T follicular helper cell (primary cell): ENCODE measurements around the gene SLC2A9.

Experiments
- DNase-seq: peaks from one replicate; pipeline ENCODE4 v3.0.0-alpha.2; 2020; ENCODE audit warnings: low read depth
- total RNA-seq, 2 experiments: gene quantifications; one replicate each; lab custom pipeline; 2026; lab: John Stamatoyannopoulos, UW

SLC2A9 gene
- 2.5 to 2.6 reads per million in 2 experiments for total RNA-seq

- DNase-seq = no peak
Observed at GRCh38 chr4:10020871-10021652, at the start of gene SLC2A9. SLC2A9 (minus strand) TSS chr4:10021497; CDS start chr4:10021429, 68 bp downstream.

- no peak for DNase-seq
Observed at GRCh38 chr4:10069075-10069642, 47.9 kb upstream of the SLC2A9 start.

GRCh38 chr4:10066670-10067651, 45.7 kb upstream of the SLC2A9 start:
- DNase-seq = no peak

- DNase-seq = no peak
Observed at GRCh38 chr4:10066206-10066605, 44.9 kb upstream of the SLC2A9 start.

DNA sequence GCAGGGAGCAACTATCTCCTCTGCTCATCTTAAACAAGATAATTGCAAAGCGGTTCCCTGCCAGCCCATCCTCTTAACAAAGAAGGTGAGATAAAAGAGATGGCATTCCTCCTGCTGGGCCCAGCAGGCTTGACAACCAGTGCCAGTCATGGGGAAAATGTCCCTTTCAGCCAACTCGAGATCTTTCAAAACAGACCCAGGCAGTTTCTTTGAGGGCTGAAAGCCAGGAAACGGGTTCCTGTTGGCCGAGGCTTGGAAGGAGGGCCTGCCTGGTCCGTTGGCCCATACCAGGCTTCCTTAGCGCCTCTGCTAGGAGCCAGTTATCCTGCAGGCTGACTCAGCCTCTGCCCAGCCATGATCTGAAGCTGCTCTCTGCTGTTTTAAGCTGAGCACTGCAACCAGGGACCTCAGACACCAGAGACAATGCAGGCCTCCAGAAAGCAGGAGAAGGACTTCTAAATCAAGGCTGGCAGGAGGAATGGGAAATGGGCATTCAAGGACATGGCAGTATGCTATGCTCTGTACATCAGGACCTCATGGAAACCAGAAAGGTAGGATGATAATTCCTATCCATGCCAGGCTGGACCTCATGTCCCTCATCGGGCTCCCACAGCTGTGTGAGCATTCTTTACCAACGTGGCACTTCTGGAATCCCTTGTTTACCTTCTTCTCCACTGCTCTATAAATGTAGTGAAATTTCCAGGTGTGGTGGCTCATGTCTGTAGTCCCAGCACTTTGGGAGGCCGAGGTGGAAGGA, 42.4 kb upstream of the SLC2A9 start:
- no peak for DNase-seq

- DNase-seq = no peak
Observed at GRCh38 chr4:10061650-10062415, 40.5 kb upstream of the SLC2A9 start.

DNA sequence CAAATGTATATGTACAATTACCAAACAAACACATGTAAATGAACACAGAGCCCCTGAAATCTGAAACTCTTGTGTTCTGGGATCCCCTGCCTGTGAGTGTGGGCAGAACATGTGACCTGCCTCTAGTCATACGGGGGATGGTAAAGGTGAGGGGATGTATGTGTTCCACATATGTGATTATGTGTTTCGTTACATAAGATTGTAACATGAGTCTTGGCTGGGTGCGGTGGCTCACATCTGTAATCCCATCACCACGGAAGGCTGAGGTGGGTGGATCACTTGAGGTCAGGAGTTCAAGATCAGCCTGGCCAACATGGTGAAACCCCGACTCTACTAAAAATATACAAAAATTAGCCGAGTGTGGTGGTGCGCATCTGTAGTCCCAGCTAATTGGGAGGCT, 37.1 kb upstream of the SLC2A9 start:
- no peak for DNase-seq

DNA sequence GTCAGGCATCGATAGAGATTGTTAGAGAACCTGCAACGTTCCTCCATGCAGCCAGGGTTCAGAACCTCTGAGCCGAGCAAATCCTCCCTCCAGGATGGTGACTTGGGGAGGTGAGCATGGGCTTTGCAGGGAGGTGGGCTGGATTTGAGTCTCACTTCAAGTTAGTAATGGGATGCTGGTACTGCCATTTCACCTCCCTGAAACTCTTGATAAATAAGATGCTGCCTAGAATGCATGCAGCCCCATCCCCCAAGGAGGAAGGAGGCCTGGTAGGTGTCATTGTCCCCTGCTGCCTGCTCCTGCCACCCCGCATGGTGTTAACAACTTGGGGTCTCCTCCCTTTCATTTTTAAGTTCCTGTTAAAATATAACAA, 35.7 kb upstream of the SLC2A9 start:
- DNase-seq = no peak

DNA sequence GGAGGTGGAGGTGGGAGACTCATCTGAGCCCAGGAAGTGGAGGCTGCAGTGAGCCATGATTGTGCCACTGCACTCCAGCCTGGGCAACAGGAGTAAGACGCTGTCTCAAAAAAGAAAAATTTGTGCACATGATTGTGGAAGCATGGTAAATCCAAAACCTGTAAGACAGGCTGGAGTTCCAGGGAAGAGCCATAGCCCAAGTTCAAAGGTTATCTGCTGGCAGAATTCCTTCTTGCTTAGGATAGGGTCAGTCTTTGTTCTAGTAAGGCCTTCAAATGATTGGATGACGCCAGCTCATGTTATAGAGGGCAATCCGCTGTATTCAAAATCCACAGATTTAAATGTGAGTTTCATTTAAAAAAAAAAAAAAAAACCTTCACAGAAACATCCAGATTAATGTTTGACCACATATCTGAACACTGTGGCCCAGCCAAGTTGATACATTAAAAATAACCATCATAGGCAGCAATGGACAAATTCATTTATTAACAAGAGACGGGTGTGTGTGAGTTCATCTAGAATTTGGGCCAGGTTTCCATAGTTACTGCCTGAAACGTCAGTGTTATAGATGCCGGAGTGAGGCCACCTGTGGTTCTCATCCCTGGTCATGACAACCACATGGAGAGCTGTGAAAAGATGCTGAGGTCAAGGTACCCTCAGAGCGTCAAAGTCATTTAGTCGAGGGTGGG, 35.2 kb upstream of the SLC2A9 start:
- no peak for DNase-seq

- DNase-seq = no peak
Observed at GRCh38 chr4:10055871-10056270, 34.6 kb upstream of the SLC2A9 start.

- no peak for DNase-seq
Observed at GRCh38 chr4:10054571-10055041, 33.3 kb upstream of the SLC2A9 start.

GRCh38 chr4:10053635-10054453, 32.5 kb upstream of the SLC2A9 start:
- no peak for DNase-seq

- no peak for DNase-seq
Observed at GRCh38 chr4:10051517-10052135, 30.3 kb upstream of the SLC2A9 start.

- DNase-seq = no peak
Observed at GRCh38 chr4:10050721-10051120, 29.4 kb upstream of the SLC2A9 start.

DNA sequence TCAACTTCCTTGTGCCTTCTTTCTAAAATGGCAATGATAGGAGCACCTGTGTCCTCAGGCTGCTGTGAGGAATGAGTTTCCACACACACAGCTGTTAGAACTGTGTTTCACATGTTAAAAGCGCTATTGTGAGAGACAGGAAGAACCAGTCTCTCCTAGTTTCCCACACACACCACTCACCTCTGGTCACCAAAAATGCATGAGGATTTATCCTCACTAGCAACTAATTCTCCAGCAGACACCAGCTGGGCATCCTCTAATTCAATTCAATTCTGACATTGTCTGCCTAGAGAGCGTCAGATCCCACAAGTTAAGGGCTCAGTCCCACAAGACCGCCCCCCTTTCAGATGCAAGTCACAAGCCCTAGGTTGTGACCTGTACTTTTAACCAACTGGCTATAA, 29.0 kb upstream of the SLC2A9 start:
- no peak for DNase-seq

- no peak for DNase-seq
Observed at GRCh38 chr4:10048941-10049697, 27.8 kb upstream of the SLC2A9 start.

- no peak for DNase-seq
Observed at GRCh38 chr4:10047967-10048366, 26.7 kb upstream of the SLC2A9 start.

DNA sequence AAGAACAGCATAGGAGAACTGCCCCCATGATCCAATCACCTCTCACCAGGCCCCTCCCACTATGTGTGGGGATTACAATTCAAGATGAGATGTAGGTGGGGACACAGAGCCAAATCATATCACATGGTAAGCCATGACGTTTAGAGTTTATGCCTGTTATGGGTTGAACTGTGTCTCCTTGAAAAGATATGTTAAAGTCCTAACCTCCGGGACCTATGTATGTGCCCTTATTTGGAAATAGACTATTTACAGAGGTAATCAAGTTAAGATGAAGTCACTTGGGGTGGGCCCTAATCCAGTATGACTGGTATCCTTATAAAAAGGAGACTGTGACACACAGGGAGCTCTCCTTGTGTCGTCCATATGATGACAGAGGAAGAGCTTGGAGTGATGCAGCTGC, 25.2 kb upstream of the SLC2A9 start:
- no peak for DNase-seq
